Activated CD4-positive, alpha-beta T cell treated with anti-CD3 and anti-CD28 coated beads, Interleukin-2, amount 10 ng/mL, durations not matched to agents 7 days and 5 days (primary cell): Measurements from ENCODE around the gene OLR1. TPM values are rescaled to one million over a fixed set of nuclear protein-coding genes. Genes with fewer than 3 reads are reported as not detected.

Experiments
- CTCF ChIA-PET: fragments of 350-600 bp; sonication (Branson Sonifier 250); formaldehyde crosslinking; loops from one replicate; lab custom pipeline; 2021; ENCODE audit warnings: antibody characterized with exemption; lab: Charles Lee
- POLR2A ChIA-PET: fragments of 350-600 bp; sonication (Branson Sonifier 250); formaldehyde crosslinking; loops from one replicate; lab custom pipeline; 2021; ENCODE audit warnings: antibody characterized with exemption; lab: Charles Lee
- DNase-seq: peaks from one replicate; pipeline ENCODE4 v3.0.0-alpha.2; 2020
- H3K27ac Mint-ChIP-seq: one replicate; pipeline ENCODE4 v1.8.0; 2021; ENCODE audit warnings: mild to moderate bottlenecking, moderate library complexity, mixed read lengths
- H3K27me3 Mint-ChIP-seq: one replicate; pipeline ENCODE4 v1.8.0; 2021; ENCODE audit warnings: mixed read lengths
- H3K36me3 Mint-ChIP-seq: one replicate; pipeline ENCODE4 v1.8.0; 2021; ENCODE audit warnings: low read depth, mixed read lengths
- H3K4me1 Mint-ChIP-seq: one replicate; pipeline ENCODE4 v1.8.0; 2021; ENCODE audit warnings: mixed read lengths
- H3K4me3 Mint-ChIP-seq: one replicate; pipeline ENCODE4 v1.8.0; 2021; ENCODE audit warnings: mild to moderate bottlenecking, moderate library complexity, mixed read lengths
- H3K9me3 Mint-ChIP-seq: one replicate; pipeline ENCODE4 v1.8.0; 2021; ENCODE audit warnings: mixed read lengths
- total RNA-seq, 2 experiments: library from RNA; stranded (reverse); gene quantifications; one replicate each; pipeline ENCODE4 v1.2.3, GENCODE V29; 2021

The OLR1 gene
- total RNA-seq, 2 experiments from 2014 or later, result not detected

DNA sequence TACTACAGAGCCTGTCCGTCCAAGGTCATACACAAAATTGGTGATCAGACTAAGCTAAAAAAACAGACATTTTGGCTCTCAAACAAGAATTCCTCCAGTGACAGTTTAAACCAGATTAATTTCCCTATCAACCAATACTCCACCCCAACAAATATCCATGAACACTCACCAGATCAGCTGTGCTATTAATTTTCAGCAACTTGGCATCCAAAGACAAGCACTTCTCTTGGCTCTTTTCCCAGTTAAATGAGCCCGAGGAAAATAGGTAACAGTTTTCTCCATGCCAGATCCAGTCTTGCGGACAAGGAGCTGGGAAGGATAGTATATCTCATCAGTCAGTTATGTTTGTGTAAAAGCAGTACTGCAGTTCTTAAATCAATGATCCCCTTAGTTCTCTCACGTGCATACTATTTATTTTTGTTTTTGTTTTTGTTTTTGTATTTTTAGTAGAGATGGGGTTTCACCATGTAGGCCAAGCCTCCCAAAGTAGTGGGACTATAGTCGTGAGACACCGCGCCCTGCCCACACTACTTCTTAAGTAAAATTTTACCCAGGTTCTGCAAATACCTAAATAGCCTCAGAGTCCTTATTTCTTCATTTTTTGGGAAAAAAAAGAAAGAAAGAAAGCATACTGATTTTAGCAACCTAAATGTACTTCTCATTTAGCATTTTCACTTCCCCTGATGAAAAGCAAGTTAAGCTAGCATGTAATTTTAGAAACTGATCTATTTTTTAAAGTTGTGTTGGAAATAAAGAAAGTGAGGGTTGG is 11.1 kb downstream of the OLR1 start:
- H3K36me3 Mint-ChIP-seq, result no peaks in the 10 kb centered on the region
- H3K27me3 Mint-ChIP-seq, result peaks cover 32% of the 10 kb centered on the region
- no peak for DNase-seq
- no peak overlapping the region for H3K27ac Mint-ChIP-seq
- POLR2A ChIA-PET, result no interaction called here
- H3K4me1 Mint-ChIP-seq, result no peaks in the 10 kb centered on the region
- H3K9me3 Mint-ChIP-seq, result no peaks in the 10 kb centered on the region
- no peak overlapping the region for H3K4me3 Mint-ChIP-seq
- CTCF ChIA-PET, result no interaction called here

DNA sequence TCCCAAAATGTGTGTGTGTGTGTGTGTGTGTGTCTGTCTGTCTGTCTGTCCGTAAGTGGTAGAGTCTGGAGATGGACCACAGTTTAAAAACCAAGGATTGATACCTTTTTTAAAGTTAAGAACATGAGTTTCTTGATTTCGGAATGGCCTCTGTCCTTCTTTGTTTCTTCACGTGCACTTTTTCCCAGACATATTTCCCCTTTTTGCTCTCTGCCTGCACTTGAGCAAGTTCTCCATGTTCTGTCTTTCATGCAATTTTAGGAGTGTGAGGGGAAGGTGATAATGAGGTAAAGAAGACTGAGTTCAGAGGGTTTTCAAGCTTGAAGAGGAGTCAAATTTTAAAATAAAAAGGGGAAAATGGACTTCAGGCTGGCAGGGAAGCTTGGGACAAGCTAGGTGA is 12.7 kb downstream of the OLR1 start:
- ChIA-PET CTCF (no interaction called here), POLR2A (no interaction called here)
- no peaks in the 10 kb centered on the region for H3K36me3 Mint-ChIP-seq
- no peaks in the 10 kb centered on the region for H3K4me1 Mint-ChIP-seq
- no peak for DNase-seq
- no peaks in the 10 kb centered on the region for H3K9me3 Mint-ChIP-seq
- H3K27me3 Mint-ChIP-seq, result peaks cover 35% of the 10 kb centered on the region
- no peak overlapping the region for H3K4me3 Mint-ChIP-seq
- H3K27ac Mint-ChIP-seq, result no peak overlapping the region

DNA sequence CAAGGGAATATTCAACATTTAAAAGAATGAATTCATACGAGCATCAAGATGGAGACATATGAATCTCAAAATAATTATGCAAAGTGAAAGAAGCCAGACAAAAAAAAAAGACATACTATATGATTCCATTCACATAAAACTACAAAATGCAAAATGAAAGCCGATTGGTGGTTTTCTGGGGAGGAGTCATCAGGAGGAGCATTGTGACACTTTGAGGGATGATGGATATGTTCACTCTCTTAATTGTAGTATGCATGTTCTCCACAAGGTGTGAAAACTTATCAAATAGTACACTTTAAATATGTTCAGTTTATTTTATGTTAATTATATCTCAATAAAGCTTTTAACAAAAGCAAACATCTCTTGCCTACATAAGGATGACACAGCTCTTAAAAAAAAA is 13.5 kb downstream of the OLR1 start:
- Mint-ChIP-seq H3K4me1 (peaks cover 7% of the 10 kb centered on the region), H3K27ac (no peak overlapping the region), H3K36me3 (no peaks in the 10 kb centered on the region), H3K4me3 (no peak overlapping the region), H3K9me3 (no peaks in the 10 kb centered on the region), H3K27me3 (peaks cover 44% of the 10 kb centered on the region)
- CTCF ChIA-PET, result interaction anchor here (0.6 kb wide), 1 partner anchor 551 kb away, joined by 3 read pairs; no protein-coding TSS in a partner anchor
- POLR2A ChIA-PET, result no interaction called here
- no peak for DNase-seq

DNA sequence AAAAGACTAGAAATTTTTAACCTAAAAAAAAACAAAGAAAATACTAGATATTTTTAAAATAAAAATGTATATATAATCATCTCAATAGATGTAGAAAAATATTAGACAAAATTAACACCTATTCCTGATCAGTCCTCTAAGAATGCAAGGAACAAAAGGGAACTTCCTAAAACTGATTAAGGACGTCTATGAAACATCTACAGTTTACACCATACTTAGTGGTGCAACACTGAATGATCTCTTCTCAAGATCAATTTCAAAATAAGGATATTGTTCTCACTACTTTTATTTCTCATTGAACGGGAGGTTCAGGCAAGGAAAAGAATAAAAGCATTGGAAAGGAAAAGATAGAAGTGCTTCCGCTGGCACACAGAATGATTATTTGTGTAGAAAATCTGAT is 16.0 kb downstream of the OLR1 start:
- DNase-seq, result no peak
- CTCF ChIA-PET, result no interaction called here
- Mint-ChIP-seq H3K4me3 (no peak overlapping the region), H3K27me3 (peaks cover 50% of the 10 kb centered on the region), H3K36me3 (no peaks in the 10 kb centered on the region), H3K27ac (no peak overlapping the region), H3K9me3 (no peaks in the 10 kb centered on the region), H3K4me1 (peaks cover 11% of the 10 kb centered on the region)
- POLR2A ChIA-PET, result no interaction called here

DNA sequence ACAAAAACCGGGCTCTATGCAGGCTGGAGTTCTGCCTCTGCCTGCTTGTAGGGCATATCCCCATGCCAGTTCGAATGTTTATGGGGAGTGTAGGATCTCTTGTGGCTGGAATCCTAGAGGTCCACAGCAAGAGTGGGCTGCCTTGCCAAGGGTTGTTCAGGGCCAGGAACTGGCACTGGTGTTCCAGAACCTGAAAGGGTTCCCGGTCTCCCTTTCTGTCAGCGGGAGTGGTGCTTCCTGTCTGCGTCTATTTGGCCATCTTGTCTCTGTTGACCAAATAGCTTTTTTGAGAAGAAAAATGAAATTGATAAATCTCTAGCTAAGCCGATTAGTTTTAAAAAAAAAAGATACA is 17.8 kb downstream of the OLR1 start:
- Mint-ChIP-seq H3K27me3 (peaks cover 41% of the 10 kb centered on the region), H3K36me3 (no peaks in the 10 kb centered on the region), H3K27ac (no peak overlapping the region), H3K9me3 (no peaks in the 10 kb centered on the region), H3K4me3 (peak overlapping the region; percentile 84), H3K4me1 (peaks cover 11% of the 10 kb centered on the region)
- CTCF ChIA-PET, result interaction anchor here (0.8 to 1.2 kb wide), 3 partner anchors 10 to 60 kb away, joined by 3 read pairs; no protein-coding TSS in a partner anchor
- POLR2A ChIA-PET, result no interaction called here
- DNase-seq, result no peak

DNA sequence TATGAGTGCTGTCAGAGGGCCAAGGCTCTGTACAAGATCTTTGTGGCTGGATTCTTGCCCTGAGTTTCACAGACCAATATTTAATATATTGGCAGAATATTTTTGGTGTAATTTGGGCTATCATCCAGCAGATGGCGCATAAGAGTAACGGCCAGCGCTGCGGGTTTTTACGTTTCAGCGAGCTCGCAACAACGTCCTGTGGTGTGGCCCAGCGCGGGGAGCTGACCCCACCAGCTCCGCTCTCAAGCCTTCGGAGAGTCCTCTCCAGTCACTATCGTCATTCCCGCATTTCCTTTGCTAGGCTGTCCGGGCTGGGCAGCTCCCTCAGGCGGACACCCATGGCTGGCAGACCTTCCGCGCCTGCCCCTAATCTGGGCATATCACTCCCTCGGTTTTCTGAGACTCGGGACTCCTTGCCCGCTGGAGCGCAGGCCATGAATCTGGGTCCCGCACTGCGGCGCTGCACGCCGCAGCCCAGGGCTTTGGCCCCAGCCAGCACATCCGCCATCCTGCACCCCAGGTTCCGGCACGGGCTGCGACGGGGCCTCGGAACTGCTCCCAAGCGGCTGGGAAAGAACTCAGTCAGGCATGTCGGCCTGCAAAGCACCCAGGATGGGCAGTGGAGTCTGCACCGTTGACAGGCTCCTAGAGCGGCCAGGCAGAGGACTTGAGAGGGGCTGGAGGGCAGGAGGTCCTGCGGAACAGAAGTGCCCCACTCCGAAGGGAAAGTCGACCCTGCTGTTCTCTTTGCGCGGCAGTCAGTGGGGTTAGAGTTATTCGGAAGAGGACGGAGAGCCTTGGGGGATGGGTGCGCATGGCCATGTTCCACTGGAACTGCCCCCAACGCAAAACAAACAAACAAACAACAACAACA is 18.4 kb downstream of the OLR1 start:
- Mint-ChIP-seq H3K27ac (peak overlapping the region; percentile 69), H3K36me3 (no peaks in the 10 kb centered on the region), H3K4me1 (peaks cover 11% of the 10 kb centered on the region), H3K9me3 (no peaks in the 10 kb centered on the region), H3K27me3 (peaks cover 37% of the 10 kb centered on the region), H3K4me3 (peak overlapping the region; percentile 84)
- POLR2A ChIA-PET, result interaction anchor here (0.6 to 0.9 kb wide), 2 partner anchors 11 to 38 kb away, joined by 3 to 4 read pairs; no protein-coding TSS in a partner anchor
- DNase-seq, result peak; percentile 65
- CTCF ChIA-PET, result interaction anchor here (0.6 to 2.1 kb wide), 15 partner anchors 10 to 410 kb away, joined by 3 to 13 read pairs (median 3); no protein-coding TSS in a partner anchor

DNA sequence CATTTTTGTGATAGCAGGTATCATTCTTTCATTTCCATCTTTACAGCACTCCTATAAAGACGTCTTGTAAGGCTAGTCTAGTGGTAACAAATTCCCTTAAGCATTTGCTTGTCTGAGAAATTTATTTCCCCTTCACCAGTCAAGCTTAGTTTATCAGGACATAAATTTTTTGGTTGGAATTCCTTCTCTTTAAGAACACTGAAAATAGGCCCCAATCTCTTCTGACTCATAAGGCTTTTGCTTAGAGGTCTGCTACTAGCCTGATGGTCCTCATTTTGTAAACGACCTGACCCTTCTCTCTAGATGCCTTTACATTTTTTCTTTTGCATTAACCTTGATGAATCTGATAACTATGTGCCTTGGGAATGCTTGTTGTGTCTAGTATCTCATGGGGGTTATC is 20.3 kb downstream of the OLR1 start:
- Mint-ChIP-seq H3K27ac (no peak overlapping the region), H3K36me3 (no peaks in the 10 kb centered on the region), H3K4me3 (no peak overlapping the region), H3K27me3 (peaks cover 39% of the 10 kb centered on the region), H3K9me3 (no peaks in the 10 kb centered on the region), H3K4me1 (peaks cover 11% of the 10 kb centered on the region)
- DNase-seq, result no peak
- ChIA-PET CTCF (interaction anchor here (0.9 to 2.1 kb wide), 3 partner anchors 8 to 1965 kb away, joined by 3 to 13 read pairs (median 3); no protein-coding TSS in a partner anchor), POLR2A (no interaction called here)

DNA sequence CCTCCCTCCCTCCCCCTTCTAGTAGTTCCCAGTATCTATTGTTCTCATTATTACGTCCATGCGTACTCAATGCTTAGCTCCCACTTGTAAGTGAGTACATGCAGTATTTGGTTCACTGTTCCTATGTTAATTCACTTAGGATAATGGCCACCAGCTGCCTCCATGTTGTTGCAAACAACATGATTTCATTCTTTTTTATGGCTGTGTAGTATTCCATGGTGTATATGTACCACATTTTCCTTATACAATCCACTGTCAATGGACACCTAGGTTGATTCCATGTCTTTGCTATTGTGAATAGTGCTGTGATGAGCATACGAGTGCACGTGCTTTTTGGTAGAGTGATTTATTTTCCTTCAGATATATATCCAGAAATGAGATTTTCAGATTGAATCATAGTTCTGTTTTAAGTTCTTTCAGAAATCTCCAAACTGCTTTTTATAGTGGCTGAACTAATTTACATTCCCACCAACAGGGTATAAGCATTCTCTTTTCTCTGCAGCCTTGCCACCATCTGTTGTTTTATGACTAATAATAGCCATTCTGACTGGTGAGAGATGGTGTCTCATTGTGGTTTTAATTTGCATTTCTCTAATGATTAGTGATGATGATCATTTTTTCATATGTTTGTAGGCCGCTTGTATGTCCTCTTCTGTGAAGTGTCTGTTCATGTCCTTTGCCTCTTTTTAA is 24.1 kb downstream of the OLR1 start:
- Mint-ChIP-seq H3K4me1 (no peaks in the 10 kb centered on the region), H3K27ac (no peak overlapping the region), H3K36me3 (no peaks in the 10 kb centered on the region), H3K27me3 (peaks cover 34% of the 10 kb centered on the region), H3K4me3 (no peak overlapping the region), H3K9me3 (no peaks in the 10 kb centered on the region)
- no peak for DNase-seq
- ChIA-PET POLR2A (no interaction called here), CTCF (interaction anchor here (0.6 kb wide), 1 partner anchor 1413 kb away, joined by 3 read pairs; no protein-coding TSS in a partner anchor)

DNA sequence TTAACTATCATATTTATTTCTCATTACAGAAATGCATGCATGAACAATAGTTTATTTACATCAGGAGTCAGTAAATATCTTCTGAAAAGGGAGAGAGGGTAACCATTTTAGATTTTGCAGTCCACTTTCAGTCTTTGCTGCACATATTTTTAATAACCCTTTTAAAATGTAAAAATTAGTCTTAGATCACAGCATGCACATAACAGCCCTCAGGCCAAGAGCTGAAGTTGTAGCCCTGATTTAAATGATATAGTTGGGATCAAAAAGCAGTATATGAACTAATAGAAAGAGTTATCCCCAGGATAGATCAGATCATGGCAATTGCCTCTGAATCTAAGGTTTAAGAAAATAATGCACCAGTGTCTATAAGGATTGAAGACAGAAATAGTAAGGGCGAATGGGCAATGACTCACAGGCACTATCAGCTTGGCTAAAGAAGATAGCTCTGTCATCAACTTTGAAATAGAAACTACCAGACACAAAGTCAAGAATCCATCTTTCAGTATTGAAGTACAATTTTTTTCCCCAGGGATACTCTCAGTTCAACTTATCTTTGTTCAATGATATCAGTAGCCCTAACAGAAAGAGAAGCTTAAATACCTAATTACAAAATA is 28.8 kb downstream of the OLR1 start:
- POLR2A ChIA-PET, result no interaction called here
- peaks cover 26% of the 10 kb centered on the region for H3K27me3 Mint-ChIP-seq
- CTCF ChIA-PET, result interaction anchor here (0.5 to 2.3 kb wide), 4 partner anchors 10 to 51 kb away, joined by 3 to 13 read pairs (median 4); no protein-coding TSS in a partner anchor
- H3K4me3 Mint-ChIP-seq, result no peak overlapping the region
- DNase-seq, result no peak
- H3K4me1 Mint-ChIP-seq, result peaks cover 2% of the 10 kb centered on the region
- H3K36me3 Mint-ChIP-seq, result no peaks in the 10 kb centered on the region
- H3K27ac Mint-ChIP-seq, result no peak overlapping the region
- no peaks in the 10 kb centered on the region for H3K9me3 Mint-ChIP-seq

DNA sequence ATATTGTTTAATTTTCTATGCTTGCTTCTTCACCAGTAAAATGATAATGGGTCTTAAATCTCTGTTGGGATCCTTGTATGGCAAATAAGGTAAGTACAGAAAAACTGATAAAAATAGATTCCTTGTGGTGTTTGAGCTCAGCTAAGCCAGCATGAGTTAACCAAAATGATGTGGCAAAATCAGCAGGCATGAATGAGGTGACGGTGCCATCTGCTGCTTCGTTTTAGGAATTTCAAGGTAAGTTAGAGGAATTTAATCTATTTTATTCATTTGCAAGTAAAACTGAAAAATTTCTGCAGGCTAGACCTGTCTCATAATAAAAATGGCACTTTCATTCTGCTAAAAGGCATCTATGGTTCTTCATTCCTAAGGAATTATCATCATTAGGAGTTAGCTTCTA is 31.9 kb downstream of the OLR1 start:
- ChIA-PET POLR2A (no interaction called here), CTCF (interaction anchor here (0.6 to 1.4 kb wide), 7 partner anchors 9 to 717 kb away, joined by 3 to 6 read pairs (median 4); no protein-coding TSS in a partner anchor)
- H3K27ac Mint-ChIP-seq, result no peak overlapping the region
- H3K4me1 Mint-ChIP-seq, result peaks cover 2% of the 10 kb centered on the region
- peak; percentile 60 for DNase-seq
- H3K27me3 Mint-ChIP-seq, result peaks cover 20% of the 10 kb centered on the region
- no peaks in the 10 kb centered on the region for H3K9me3 Mint-ChIP-seq
- no peak overlapping the region for H3K4me3 Mint-ChIP-seq
- H3K36me3 Mint-ChIP-seq, result no peaks in the 10 kb centered on the region

DNA sequence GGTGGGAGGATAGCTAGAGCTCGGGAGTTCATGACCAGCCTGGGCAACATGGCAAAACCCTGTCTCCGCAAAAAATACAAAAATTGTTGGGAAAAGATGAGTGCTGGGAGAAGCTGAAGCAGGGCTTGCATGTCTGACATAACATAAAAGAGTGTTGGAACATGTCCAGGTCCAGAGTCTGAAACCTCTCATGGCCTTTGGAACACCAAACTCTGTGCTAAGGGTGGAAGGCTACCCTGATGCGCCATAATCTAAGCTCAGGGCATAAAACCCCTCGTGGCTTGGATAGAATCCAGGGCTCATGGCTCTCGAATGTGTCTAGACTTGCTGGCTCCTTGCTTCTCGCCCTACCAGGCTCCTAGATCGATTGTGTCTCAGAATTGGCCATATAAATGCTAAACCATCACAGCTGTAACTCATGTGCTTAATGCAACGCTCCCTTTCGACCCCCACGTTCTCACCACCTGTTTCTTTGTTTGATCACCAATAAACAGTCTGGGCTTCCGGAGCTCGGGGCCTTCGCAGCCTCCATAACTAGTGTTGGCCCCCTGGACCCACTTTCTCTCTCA is 35.2 kb downstream of the OLR1 start:
- H3K4me1 Mint-ChIP-seq, result peaks cover 2% of the 10 kb centered on the region
- H3K27ac Mint-ChIP-seq, result no peak overlapping the region
- H3K27me3 Mint-ChIP-seq, result peaks cover 6% of the 10 kb centered on the region
- no peak for DNase-seq
- no peaks in the 10 kb centered on the region for H3K36me3 Mint-ChIP-seq
- H3K9me3 Mint-ChIP-seq, result no peaks in the 10 kb centered on the region
- CTCF ChIA-PET, result interaction anchor here (0.8 kb wide), 2 partner anchors 10 to 230 kb away, joined by 3 to 4 read pairs; no protein-coding TSS in a partner anchor
- no peak overlapping the region for H3K4me3 Mint-ChIP-seq
- POLR2A ChIA-PET, result no interaction called here

DNA sequence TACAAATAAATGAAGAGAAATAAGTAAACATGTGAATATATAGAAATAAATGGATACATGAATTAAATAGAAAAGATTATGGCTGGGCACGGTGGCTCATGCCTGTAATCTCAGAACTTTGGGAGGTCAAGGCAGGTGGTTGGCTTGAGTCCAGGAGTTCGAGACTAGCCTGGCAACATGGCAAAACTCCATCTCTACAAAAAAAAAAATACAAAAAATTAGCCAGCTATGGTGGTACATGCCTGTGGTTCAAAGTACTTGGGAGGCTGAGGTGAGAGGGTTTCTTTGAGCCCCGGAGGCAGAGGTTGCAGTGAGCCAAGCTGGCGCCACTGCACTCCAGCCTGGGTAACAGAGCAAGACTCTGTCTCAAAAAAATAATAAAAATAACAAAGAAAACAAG is 36.8 kb downstream of the OLR1 start:
- no peak for DNase-seq
- peaks cover 6% of the 10 kb centered on the region for H3K27me3 Mint-ChIP-seq
- no peaks in the 10 kb centered on the region for H3K9me3 Mint-ChIP-seq
- no peaks in the 10 kb centered on the region for H3K36me3 Mint-ChIP-seq
- H3K4me3 Mint-ChIP-seq, result no peak overlapping the region
- CTCF ChIA-PET, result interaction anchor here (0.9 kb wide), 1 partner anchor 321 kb away, joined by 3 read pairs; no protein-coding TSS in a partner anchor
- POLR2A ChIA-PET, result no interaction called here
- peaks cover 5% of the 10 kb centered on the region for H3K4me1 Mint-ChIP-seq
- H3K27ac Mint-ChIP-seq, result no peak overlapping the region
